HG02678 (cell line): ENCODE measurements around the gene CELA2B.
"Not testable (repeated sequence)": the region's sequence is repeated elsewhere in the genome, so short reads cannot be mapped to it uniquely, and the experiment has no call there.

Source experiments
- ATAC-seq: cut with Tn5 transposase; IDR thresholded peaks from one replicate; pipeline ENCODE4 v1.9.1; 2021; ENCODE audit warnings: mild to moderate bottlenecking, moderate library complexity; ENCODE audit not compliant: unreplicated experiment

The CELA2B gene

GRCh38 chr1:15465674-15466073 lies 10.2 kb upstream of the CELA2B start:
- no peak for ATAC-seq

- not testable (repeated sequence) for ATAC-seq
These were observed 8.8 kb upstream of the CELA2B start for GRCh38 chr1:15466955-15467625.

DNA sequence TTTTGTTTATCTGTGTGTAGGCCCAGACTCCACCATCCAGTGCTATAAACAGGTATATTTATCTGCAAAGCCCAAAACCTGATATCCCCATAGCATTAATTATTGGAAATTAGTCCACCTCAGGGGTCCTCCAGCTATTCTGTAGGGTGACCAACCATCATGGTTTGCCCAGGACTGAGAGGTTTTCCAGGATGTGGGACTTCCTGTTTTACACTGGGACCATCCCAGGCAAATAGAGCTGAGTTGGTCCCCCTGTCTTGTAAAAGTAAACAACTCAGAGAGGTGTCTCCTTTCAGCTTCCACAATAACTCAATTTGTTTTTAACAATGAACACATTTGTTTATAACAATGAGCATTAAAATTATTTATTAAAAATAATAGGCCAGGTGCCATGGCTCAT lies 7.8 kb upstream of the CELA2B start:
- ATAC-seq, result no peak

GRCh38 chr1:15469361-15469760 lies 6.5 kb upstream of the CELA2B start:
- no peak for ATAC-seq

- not testable (repeated sequence) for ATAC-seq
These were observed 6.0 kb upstream of the CELA2B start for GRCh38 chr1:15469821-15470448.

- not testable (repeated sequence) for ATAC-seq
These were observed 4.8 kb upstream of the CELA2B start for GRCh38 chr1:15471067-15471466.

DNA sequence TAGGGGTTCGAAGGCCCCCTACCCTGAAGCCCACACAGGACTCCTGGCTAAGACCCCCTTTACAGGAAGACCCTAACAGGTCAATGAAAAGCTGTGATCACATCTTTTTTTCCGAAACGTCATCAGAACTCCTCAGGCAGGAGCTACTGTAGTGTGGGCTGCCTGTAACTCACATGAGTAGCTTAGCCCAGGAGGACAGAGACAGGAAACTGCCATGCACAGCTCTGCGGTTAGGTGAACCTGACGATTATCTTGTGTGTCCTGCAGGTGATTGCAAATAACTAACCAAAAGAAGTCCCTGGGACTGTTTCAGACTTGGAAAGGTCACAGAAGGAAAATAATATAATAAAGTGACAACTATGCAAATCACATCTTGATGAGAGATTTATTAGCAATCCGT lies 4.2 kb upstream of the CELA2B start:
- ATAC-seq, result not testable (repeated sequence)

DNA sequence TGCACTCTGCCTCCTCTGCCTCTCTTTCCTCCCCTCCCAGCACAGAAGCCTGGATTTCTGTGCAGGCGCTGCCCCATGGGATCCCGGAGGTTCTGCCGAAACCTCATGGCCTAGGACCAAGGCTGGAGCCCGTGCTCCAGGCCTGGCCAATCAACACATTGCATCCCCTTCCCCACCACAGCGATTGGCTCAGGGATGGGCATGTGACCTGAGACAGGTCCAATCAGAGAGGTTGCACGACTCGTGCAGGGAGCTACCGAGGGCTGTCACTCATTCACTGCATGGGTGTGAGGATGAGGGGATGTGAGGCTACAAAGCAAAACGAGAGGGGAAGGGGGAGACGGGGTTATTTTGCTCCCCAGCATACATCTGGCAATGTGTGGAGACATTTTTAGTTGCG lies 3.3 kb upstream of the CELA2B start:
- no peak for ATAC-seq

GRCh38 chr1:15476927-15477326 lies 1.0 kb downstream of the CELA2B start:
- ATAC-seq, result no peak

GRCh38 chr1:15477646-15478212 lies 1.8 kb downstream of the CELA2B start:
- no peak for ATAC-seq

DNA sequence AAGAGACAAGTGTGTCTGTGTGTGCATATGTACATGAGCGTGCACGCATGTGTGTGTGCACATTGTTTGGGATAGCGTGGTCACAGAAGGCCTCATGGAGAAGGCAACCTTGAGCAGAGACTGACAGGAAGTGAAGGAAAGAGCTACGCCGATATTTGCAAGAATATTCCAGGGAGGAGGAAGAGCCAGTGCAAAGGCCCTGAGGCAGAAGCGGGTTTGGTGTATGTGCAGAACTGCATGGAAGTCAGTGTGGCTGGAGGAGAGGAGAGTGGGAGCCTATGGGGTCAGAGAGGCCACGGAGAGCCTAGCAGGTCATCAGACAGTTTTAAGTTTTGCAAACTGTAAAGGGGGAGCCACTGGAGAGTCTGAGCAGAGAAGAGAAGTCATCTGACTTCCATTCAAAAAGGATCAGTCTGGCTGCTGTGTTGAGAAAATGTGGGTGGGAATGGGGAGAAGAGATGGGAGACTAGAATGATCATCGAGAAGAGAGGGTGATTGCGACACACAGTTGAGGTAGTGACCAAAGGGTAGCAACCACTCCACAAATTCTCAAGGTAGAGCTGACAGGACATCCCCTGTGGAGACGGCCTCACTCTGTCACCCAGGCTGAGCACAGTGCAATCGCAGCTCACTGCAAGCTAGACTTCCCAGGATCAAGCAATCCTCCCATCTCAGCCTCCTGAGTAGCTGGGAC lies 3.9 kb downstream of the CELA2B start:
- no peak for ATAC-seq

- ATAC-seq, result not testable (repeated sequence)
These were observed 6.6 kb downstream of the CELA2B start for GRCh38 chr1:15482455-15482854.

DNA sequence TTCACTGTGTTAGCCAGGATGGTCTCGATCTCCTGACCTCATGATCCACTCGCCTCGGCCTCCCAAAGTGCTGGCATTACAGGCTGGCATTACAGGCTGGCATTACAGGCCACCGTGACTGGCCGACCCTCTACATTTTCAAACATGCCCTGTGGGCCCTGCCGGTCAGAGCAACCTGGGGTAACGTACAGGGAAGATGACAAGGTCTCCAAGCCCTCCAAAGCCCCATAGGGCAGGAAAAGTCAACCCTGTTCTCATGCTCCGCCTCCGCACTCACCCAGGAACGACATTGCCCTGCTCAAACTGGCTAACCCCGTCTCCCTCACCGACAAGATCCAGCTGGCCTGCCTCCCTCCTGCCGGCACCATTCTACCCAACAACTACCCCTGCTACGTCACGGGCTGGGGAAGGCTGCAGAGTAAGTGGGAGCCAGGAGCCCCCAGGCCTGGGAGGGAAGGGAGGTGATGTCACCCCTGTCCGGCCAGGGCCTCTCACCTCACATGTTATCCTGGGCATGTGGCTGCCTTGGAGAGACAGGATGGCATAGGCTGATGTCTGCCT lies 7.2 kb downstream of the CELA2B start:
- not testable (repeated sequence) for ATAC-seq

- ATAC-seq, result no peak
These were observed 8.1 kb downstream of the CELA2B start for GRCh38 chr1:15483971-15484370.

DNA sequence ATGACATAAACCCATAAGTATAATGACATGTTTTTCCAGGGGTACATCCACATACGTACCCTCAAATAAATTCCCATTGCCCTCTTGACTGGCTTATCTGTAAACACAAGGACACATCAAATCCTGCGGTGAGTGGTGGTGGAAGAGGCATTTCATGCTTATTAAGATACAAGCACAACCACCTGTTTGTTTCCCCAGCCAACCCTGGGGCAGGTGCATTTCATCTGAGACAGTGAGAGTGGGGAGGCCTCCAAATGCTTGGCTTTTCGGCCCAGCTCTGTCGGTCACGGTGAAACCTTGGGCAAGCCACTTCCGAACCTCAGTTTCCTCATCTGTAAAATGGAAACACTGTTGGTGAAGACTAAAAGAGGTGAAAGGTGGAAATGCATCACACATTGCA lies 8.5 kb downstream of the CELA2B start:
- ATAC-seq, result not testable (repeated sequence)

GRCh38 chr1:15485636-15486035 lies 9.7 kb downstream of the CELA2B start:
- ATAC-seq, result no peak

GRCh38 chr1:15486844-15487610 lies 11.1 kb downstream of the CELA2B start:
- not testable (repeated sequence) for ATAC-seq

- ATAC-seq, result no peak
These were observed 12.5 kb downstream of the CELA2B start for GRCh38 chr1:15488371-15488770.

- no peak for ATAC-seq
These were observed 13.3 kb downstream of the CELA2B start for GRCh38 chr1:15489052-15489736.

GRCh38 chr1:15491010-15491409 lies 15.1 kb downstream of the CELA2B start:
- ATAC-seq, result not testable (repeated sequence)
